ENCODE results near the gene RBM6. TPM values are rescaled to one million over a fixed set of nuclear protein-coding genes. Genes with fewer than 3 reads are reported as not detected.

RBM6 gene
- total and polyA plus RNA-seq, 2 of the 4 experiments (the other 2 are of a cell fraction), result 38.5 to 64.6 TPM

DNA sequence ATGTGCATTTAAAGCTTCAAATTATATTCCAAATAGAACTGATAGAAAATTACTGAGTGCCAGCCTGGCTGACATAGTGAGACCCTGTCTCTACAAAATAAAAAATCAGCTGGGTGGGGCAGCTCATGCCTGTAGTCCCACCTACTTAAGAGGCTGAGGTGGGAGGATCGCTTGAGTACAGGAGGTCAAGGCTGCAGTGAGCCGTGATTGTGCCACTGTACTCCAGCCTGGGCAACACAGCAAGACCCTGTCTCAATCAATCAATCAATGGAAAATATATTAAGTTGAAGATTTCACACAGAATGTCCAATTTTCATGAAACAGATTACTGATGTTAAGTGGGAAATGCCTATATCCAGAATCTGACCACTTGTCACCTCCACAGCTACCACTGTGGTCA, 14.5 kb upstream of the RBM6 start:
- no CpG with 5 or more reads among the region's 2 CpGs for WGBS, 2 experiments (ENCODE audit: extremely low coverage in 2 of 2, insufficient read length in 1 of 2)
- H2AK9ac ChIP-seq (replicated peaks; ENCODE audit: low read depth, low read length, poor library complexity), result no peak overlapping the region
- DNase-seq, result no peak
- H2AK5ac ChIP-seq (ENCODE audit: low read depth, low read length), result no peak overlapping the region
- no peak overlapping the region for H2BK15ac ChIP-seq (ENCODE audit: low read depth, low read length)
- no peak overlapping the region for H3K4ac ChIP-seq (ENCODE audit: low read depth, low read length)
- H3K4me2 ChIP-seq (ENCODE audit: low read depth, low read length), result no peak overlapping the region
- no peak overlapping the region for H3K27ac ChIP-seq (ENCODE audit: insufficient read depth, low read length)
- in situ Hi-C loops (cut with MboI; ENCODE audit: low sequenced_read_pairs) (no loop called here), intact Hi-C loops (cut with micrococcal nuclease) (no loop called here), dilution Hi-C loops (cut with HindIII; ENCODE audit: low sequenced_read_pairs, unreplicated experiment) (no loop called here)
- H3K36me3 ChIP-seq (ENCODE audit: control insufficient read depth, insufficient read depth, low read length), result no peaks in the 10 kb centered on the region
- no peak overlapping the region for H3K14ac ChIP-seq (replicated peaks; ENCODE audit: low read depth, low read length)
- H3K79me1 ChIP-seq (ENCODE audit: low read depth in 1 of 2, low read length in 2 of 2), result peaks cover 16 to 36% of the 10 kb centered on the region in 2 experiments
- no peaks in the 10 kb centered on the region for H3K9me3 ChIP-seq (ENCODE audit: control insufficient read depth, insufficient read depth, low read length)
- POLR2A ChIA-PET (ENCODE audit: unreplicated experiment), result no interaction called here
- H3K56ac ChIP-seq (ENCODE audit: extremely low read depth, insufficient read depth, low read length), result no peak overlapping the region
- peaks cover 8% of the 10 kb centered on the region for H3K4me1 ChIP-seq (ENCODE audit: control insufficient read depth, insufficient read depth, low read length)
- H3K27me3 ChIP-seq (ENCODE audit: control insufficient read depth, insufficient read depth, low read length), result no peaks in the 10 kb centered on the region
- CTCF ChIA-PET, result no interaction called here
- BruUV-seq (replicated peaks), result no TSS peak
- no peak overlapping the region for H2BK5ac ChIP-seq (ENCODE audit: low read depth, low read length, poor library complexity, severe bottlenecking)
- peak overlapping the region; percentile 36; the same call in 1 of the 2 replicates for H3K23ac ChIP-seq (ENCODE audit: low read depth, low read length)
- no peak overlapping the region for H2BK120ac ChIP-seq (ENCODE audit: low read depth, low read length)
- H4K91ac ChIP-seq (ENCODE audit: insufficient read depth, low read depth, low read length), result no peak overlapping the region
- no peak for ATAC-seq (ENCODE audit: low read depth)
- H3K9me1 ChIP-seq (ENCODE audit: insufficient read depth, low read length), result peaks cover 5% of the 10 kb centered on the region; the same call in 1 of the 2 replicates
- no peak overlapping the region for H4K8ac ChIP-seq (ENCODE audit: low read depth in 2 of 2, low read length in 2 of 2)
- H3K18ac ChIP-seq (ENCODE audit: low read depth, low read length), result no peak overlapping the region
- H4K20me1 ChIP-seq (ENCODE audit: insufficient read depth, low read length), result no peaks in the 10 kb centered on the region
- no peak overlapping the region for H3K4me3 ChIP-seq (ENCODE audit: insufficient read depth, low read depth, low read length)
- no peak overlapping the region for H2AFZ ChIP-seq (replicated peaks; ENCODE audit: low read length, poor library complexity)
- H3K9ac ChIP-seq (ENCODE audit: low read depth, low read length), result no peak overlapping the region
- H4K5ac ChIP-seq (ENCODE audit: low read depth, low read length), result no peak overlapping the region
- TF ChIP-seq CHD1 (IDR thresholded peaks at IDR 0.05; ENCODE audit: low read depth, low read length) (no peak), RCOR1 (IDR thresholded peaks at IDR 0.05; ENCODE audit: insufficient replicate concordance, low read length) (no peak), USF2 (IDR thresholded peaks at IDR 0.05; ENCODE audit: low read depth, low read length) (no peak), RAD21 (IDR thresholded peaks at IDR 0.05; ENCODE audit: low read length) (no peak), CEBPB (IDR thresholded peaks at IDR 0.05; ENCODE audit: low read depth, low read length) (no peak), MAFK (IDR thresholded peaks at IDR 0.05; ENCODE audit: low read depth, low read length) (no peak), FOS (IDR thresholded peaks at IDR 0.05; ENCODE audit: low read depth, low read length) (no peak), RFX5 (IDR thresholded peaks at IDR 0.05; ENCODE audit: low read depth, low read length) (no peak), MXI1 (IDR thresholded peaks at IDR 0.05; ENCODE audit: borderline replicate concordance, low read depth, low read length) (no peak), BHLHE40 (IDR thresholded peaks at IDR 0.05; ENCODE audit: low read depth, low read length) (no peak), NFE2L2 (IDR thresholded peaks at IDR 0.05; ENCODE audit: low read depth, low read length) (no peak), ELK1 (IDR thresholded peaks at IDR 0.05; ENCODE audit: borderline replicate concordance, low read depth, low read length) (no peak), POLR2A (IDR thresholded peaks at IDR 0.05; ENCODE audit: low read depth, low read length) (no peak), MAZ (IDR thresholded peaks at IDR 0.05; ENCODE audit: borderline replicate concordance, low read depth, low read length) (no peak), SMC3 (IDR thresholded peaks at IDR 0.05; ENCODE audit: low read depth, low read length) (no peak)
- TF ChIP-seq, protein P1, sequence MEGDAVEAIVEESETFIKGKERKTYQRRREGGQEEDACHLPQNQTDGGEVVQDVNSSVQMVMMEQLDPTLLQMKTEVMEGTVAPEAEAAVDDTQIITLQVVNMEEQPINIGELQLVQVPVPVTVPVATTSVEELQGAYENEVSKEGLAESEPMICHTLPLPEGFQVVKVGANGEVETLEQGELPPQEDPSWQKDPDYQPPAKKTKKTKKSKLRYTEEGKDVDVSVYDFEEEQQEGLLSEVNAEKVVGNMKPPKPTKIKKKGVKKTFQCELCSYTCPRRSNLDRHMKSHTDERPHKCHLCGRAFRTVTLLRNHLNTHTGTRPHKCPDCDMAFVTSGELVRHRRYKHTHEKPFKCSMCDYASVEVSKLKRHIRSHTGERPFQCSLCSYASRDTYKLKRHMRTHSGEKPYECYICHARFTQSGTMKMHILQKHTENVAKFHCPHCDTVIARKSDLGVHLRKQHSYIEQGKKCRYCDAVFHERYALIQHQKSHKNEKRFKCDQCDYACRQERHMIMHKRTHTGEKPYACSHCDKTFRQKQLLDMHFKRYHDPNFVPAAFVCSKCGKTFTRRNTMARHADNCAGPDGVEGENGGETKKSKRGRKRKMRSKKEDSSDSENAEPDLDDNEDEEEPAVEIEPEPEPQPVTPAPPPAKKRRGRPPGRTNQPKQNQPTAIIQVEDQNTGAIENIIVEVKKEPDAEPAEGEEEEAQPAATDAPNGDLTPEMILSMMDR (conservative IDR thresholded peaks at IDR 0.05; ENCODE audit: low read depth, low read length), result no peak
- no peak overlapping the region for H2BK20ac ChIP-seq (ENCODE audit: low read depth, low read length)
